Measurements from ENCODE around the gene TUB.

The TUB gene

GRCh38 chr11:8045839-8046238 lies 35.2 kb upstream of the TUB start:
- DNase-seq: no peak

- no peak for DNase-seq
These were observed 33.6 kb upstream of the TUB start for GRCh38 chr11:8047382-8047781.

GRCh38 chr11:8049084-8049483 lies 31.9 kb upstream of the TUB start:
- no peak for DNase-seq

- DNase-seq: no peak
These were observed 25.7 kb upstream of the TUB start for GRCh38 chr11:8055091-8055835.

GRCh38 chr11:8055836-8056526 lies 25.0 kb upstream of the TUB start:
- DNase-seq: no peak

- DNase-seq: no peak
These were observed 24.1 kb upstream of the TUB start for GRCh38 chr11:8056810-8057463.

- no peak for DNase-seq
These were observed 22.8 kb upstream of the TUB start for GRCh38 chr11:8058216-8058615.

GRCh38 chr11:8059030-8059429 lies 22.0 kb upstream of the TUB start:
- no peak for DNase-seq

- no peak for DNase-seq
These were observed 21.4 kb upstream of the TUB start for GRCh38 chr11:8059571-8060011.

GRCh38 chr11:8060146-8060719 lies 20.8 kb upstream of the TUB start:
- no peak for DNase-seq

GRCh38 chr11:8060801-8061554 lies 20.0 kb upstream of the TUB start:
- DNase-seq: no peak

GRCh38 chr11:8061555-8062428 lies 19.2 kb upstream of the TUB start:
- DNase-seq: no peak

GRCh38 chr11:8062781-8063257 lies 18.2 kb upstream of the TUB start:
- no peak for DNase-seq

- DNase-seq: no peak
These were observed 17.7 kb upstream of the TUB start for GRCh38 chr11:8063324-8063723.

- no peak for DNase-seq
These were observed 16.0 kb upstream of the TUB start for GRCh38 chr11:8065031-8065430.

GRCh38 chr11:8066036-8066910 lies 14.7 kb upstream of the TUB start:
- DNase-seq: no peak

- DNase-seq: no peak
These were observed 14.0 kb upstream of the TUB start for GRCh38 chr11:8066911-8067455.

GRCh38 chr11:8067567-8067928 lies 13.5 kb upstream of the TUB start:
- DNase-seq: no peak

- no peak for DNase-seq
These were observed 13.0 kb upstream of the TUB start for GRCh38 chr11:8067929-8068575.
